ENCODE data around the gene CCL2.

CCL2 gene

GRCh38 chr17:34275881-34276280, 20.8 kb downstream of the CCL2 start:
- Histone ChIP-seq H2AK5ac (ENCODE audit: low read depth, low read length) (no peak overlapping the region), H3K27ac (replicated peaks; ENCODE audit: low read length) (no peak overlapping the region), H3K9ac (ENCODE audit: low read depth, low read length, poor library complexity) (no peak overlapping the region), H3K4me2 (ENCODE audit: insufficient read depth, low read length, poor library complexity, severe bottlenecking) (no peak overlapping the region), H2BK12ac (ENCODE audit: low read length) (no peak overlapping the region), H4K91ac (ENCODE audit: low read depth, low read length, poor library complexity) (no peak overlapping the region), H3K18ac (ENCODE audit: low read length) (no peak overlapping the region), H3K27me3 (ENCODE audit: control insufficient read depth in 3 of 3, insufficient read depth in 3 of 3, low read depth in 1 of 3, low read length in 3 of 3) (no peaks in the 10 kb centered on the region), H3K14ac (ENCODE audit: low read length) (no peak overlapping the region), H2BK120ac (ENCODE audit: low read depth, low read length) (no peak overlapping the region), H3K9me3 (replicated peaks in 1 of 2; ENCODE audit: control insufficient read depth in 2 of 2, insufficient read depth in 1 of 2, low read depth in 1 of 2, low read length in 2 of 2) (no peaks in the 10 kb centered on the region), H4K8ac (ENCODE audit: low read depth, low read length) (no peak overlapping the region), H3K4me1 (ENCODE audit: control insufficient read depth in 2 of 2, insufficient read depth in 1 of 2, low read depth in 1 of 2, low read length in 2 of 2) (peaks cover 0 to 2% of the 10 kb centered on the region in 2 donors), H3K36me3 (replicated peaks in 1 of 2; ENCODE audit: control insufficient read depth in 2 of 2, insufficient read depth in 2 of 2, low read length in 2 of 2) (no peaks in the 10 kb centered on the region), H3K4ac (ENCODE audit: low read length) (no peak overlapping the region), H3K79me1 (ENCODE audit: low read depth, low read length) (no peaks in the 10 kb centered on the region), H2BK15ac (ENCODE audit: low read length) (no peak overlapping the region), H3K23ac (ENCODE audit: low read depth, low read length, poor library complexity) (no peak overlapping the region), H2AFZ (ENCODE audit: low read length) (no peak overlapping the region), H3K4me3 (ENCODE audit: low read length in 2 of 2) (no peak overlapping the region), H2BK5ac (ENCODE audit: low read length) (no peak overlapping the region)
- no CpG with 5 or more reads among the region's 1 CpG for WGBS, 2 donors (ENCODE audit: extremely low coverage in 2 of 2, insufficient read length in 2 of 2, insufficient replicate concordance in 1 of 2)
- DNase-seq (ENCODE audit: low spot score), result no peak

GRCh38 chr17:34276826-34277225, 21.7 kb downstream of the CCL2 start:
- WGBS, 2 donors (ENCODE audit: extremely low coverage in 2 of 2, insufficient read length in 2 of 2, insufficient replicate concordance in 1 of 2), result no CpG with 5 or more reads among the region's 4 CpGs
- no peak overlapping the region for H2BK15ac ChIP-seq (ENCODE audit: low read length)
- H3K79me1 ChIP-seq (ENCODE audit: low read depth, low read length), result no peaks in the 10 kb centered on the region
- no peak overlapping the region for H2BK120ac ChIP-seq (ENCODE audit: low read depth, low read length)
- H3K36me3 ChIP-seq (replicated peaks in 1 of 2; ENCODE audit: control insufficient read depth in 2 of 2, insufficient read depth in 2 of 2, low read length in 2 of 2), result no peaks in the 10 kb centered on the region
- H3K4me2 ChIP-seq (ENCODE audit: insufficient read depth, low read length, poor library complexity, severe bottlenecking), result no peak overlapping the region
- H3K27ac ChIP-seq (replicated peaks; ENCODE audit: low read length), result no peak overlapping the region
- no peak overlapping the region for H3K4ac ChIP-seq (ENCODE audit: low read length)
- no peak overlapping the region for H3K14ac ChIP-seq (ENCODE audit: low read length)
- no peak overlapping the region for H2BK12ac ChIP-seq (ENCODE audit: low read length)
- H3K18ac ChIP-seq (ENCODE audit: low read length), result no peak overlapping the region
- no peak overlapping the region for H4K8ac ChIP-seq (ENCODE audit: low read depth, low read length)
- no peak for DNase-seq (ENCODE audit: low spot score)
- no peak overlapping the region for H2BK5ac ChIP-seq (ENCODE audit: low read length)
- H3K4me1 ChIP-seq (ENCODE audit: control insufficient read depth in 2 of 2, insufficient read depth in 1 of 2, low read depth in 1 of 2, low read length in 2 of 2), result peaks cover 0 to 2% of the 10 kb centered on the region in 2 donors
- H3K23ac ChIP-seq (ENCODE audit: low read depth, low read length, poor library complexity), result no peak overlapping the region
- H3K9me3 ChIP-seq (replicated peaks in 1 of 2; ENCODE audit: control insufficient read depth in 2 of 2, insufficient read depth in 1 of 2, low read depth in 1 of 2, low read length in 2 of 2), result no peaks in the 10 kb centered on the region
- no peaks in the 10 kb centered on the region for H3K27me3 ChIP-seq (ENCODE audit: control insufficient read depth in 3 of 3, insufficient read depth in 3 of 3, low read depth in 1 of 3, low read length in 3 of 3)
- no peak overlapping the region for H2AFZ ChIP-seq (ENCODE audit: low read length)
- no peak overlapping the region for H3K4me3 ChIP-seq (ENCODE audit: low read length in 2 of 2)
- H2AK5ac ChIP-seq (ENCODE audit: low read depth, low read length), result no peak overlapping the region
- no peak overlapping the region for H4K91ac ChIP-seq (ENCODE audit: low read depth, low read length, poor library complexity)
- no peak overlapping the region for H3K9ac ChIP-seq (ENCODE audit: low read depth, low read length, poor library complexity)

GRCh38 chr17:34283571-34283970, 28.5 kb downstream of the CCL2 start:
- no peaks in the 10 kb centered on the region for H3K27me3 ChIP-seq (ENCODE audit: control insufficient read depth in 3 of 3, insufficient read depth in 3 of 3, low read depth in 1 of 3, low read length in 3 of 3)
- no peak overlapping the region for H2AFZ ChIP-seq (ENCODE audit: low read length)
- H2AK5ac ChIP-seq (ENCODE audit: low read depth, low read length), result no peak overlapping the region
- H3K4me2 ChIP-seq (ENCODE audit: insufficient read depth, low read length, poor library complexity, severe bottlenecking), result no peak overlapping the region
- H3K9ac ChIP-seq (ENCODE audit: low read depth, low read length, poor library complexity), result no peak overlapping the region
- H3K4me1 ChIP-seq (ENCODE audit: control insufficient read depth in 2 of 2, insufficient read depth in 1 of 2, low read depth in 1 of 2, low read length in 2 of 2), result no peaks in the 10 kb centered on the region
- no peaks in the 10 kb centered on the region for H3K36me3 ChIP-seq (replicated peaks in 1 of 2; ENCODE audit: control insufficient read depth in 2 of 2, insufficient read depth in 2 of 2, low read length in 2 of 2)
- H2BK12ac ChIP-seq (ENCODE audit: low read length), result no peak overlapping the region
- no peak for DNase-seq (ENCODE audit: low spot score)
- H3K4ac ChIP-seq (ENCODE audit: low read length), result no peak overlapping the region
- H3K9me3 ChIP-seq (replicated peaks in 1 of 2; ENCODE audit: control insufficient read depth in 2 of 2, insufficient read depth in 1 of 2, low read depth in 1 of 2, low read length in 2 of 2), result no peaks in the 10 kb centered on the region
- H4K8ac ChIP-seq (ENCODE audit: low read depth, low read length), result no peak overlapping the region
- H3K14ac ChIP-seq (ENCODE audit: low read length), result no peak overlapping the region
- no peak overlapping the region for H3K4me3 ChIP-seq (ENCODE audit: low read length in 2 of 2)
- no peak overlapping the region for H3K27ac ChIP-seq (replicated peaks; ENCODE audit: low read length)
- no peak overlapping the region for H2BK5ac ChIP-seq (ENCODE audit: low read length)
- no peaks in the 10 kb centered on the region for H3K79me1 ChIP-seq (ENCODE audit: low read depth, low read length)
- H3K18ac ChIP-seq (ENCODE audit: low read length), result no peak overlapping the region
- H2BK15ac ChIP-seq (ENCODE audit: low read length), result no peak overlapping the region
- H2BK120ac ChIP-seq (ENCODE audit: low read depth, low read length), result no peak overlapping the region
- WGBS, 2 donors (ENCODE audit: extremely low coverage in 2 of 2, insufficient read length in 2 of 2, insufficient replicate concordance in 1 of 2), result no CpG with 5 or more reads among the region's 6 CpGs
- no peak overlapping the region for H4K91ac ChIP-seq (ENCODE audit: low read depth, low read length, poor library complexity)
- no peak overlapping the region for H3K23ac ChIP-seq (ENCODE audit: low read depth, low read length, poor library complexity)

- Histone ChIP-seq H3K27me3 (ENCODE audit: control insufficient read depth in 3 of 3, insufficient read depth in 3 of 3, low read depth in 1 of 3, low read length in 3 of 3) (no peaks in the 10 kb centered on the region), H4K8ac (ENCODE audit: low read depth, low read length) (no peak within 1 kb of the TSS), H3K9me3 (replicated peaks in 1 of 2; ENCODE audit: control insufficient read depth in 2 of 2, insufficient read depth in 1 of 2, low read depth in 1 of 2, low read length in 2 of 2) (no peaks in the 10 kb centered on the region), H3K4me2 (ENCODE audit: insufficient read depth, low read length, poor library complexity, severe bottlenecking) (no peak within 1 kb of the TSS), H3K9ac (ENCODE audit: low read depth, low read length, poor library complexity) (no peak within 1 kb of the TSS), H3K4ac (ENCODE audit: low read length) (no peak within 1 kb of the TSS), H3K4me1 (ENCODE audit: control insufficient read depth in 2 of 2, insufficient read depth in 1 of 2, low read depth in 1 of 2, low read length in 2 of 2) (no peaks in the 10 kb centered on the region), H3K79me1 (ENCODE audit: low read depth, low read length) (no peaks in the 10 kb centered on the region), H3K14ac (ENCODE audit: low read length) (no peak within 1 kb of the TSS), H2BK120ac (ENCODE audit: low read depth, low read length) (no peak within 1 kb of the TSS), H4K91ac (ENCODE audit: low read depth, low read length, poor library complexity) (no peak within 1 kb of the TSS), H2BK15ac (ENCODE audit: low read length) (no peak within 1 kb of the TSS), H2AK5ac (ENCODE audit: low read depth, low read length) (no peak within 1 kb of the TSS), H2BK5ac (ENCODE audit: low read length) (no peak within 1 kb of the TSS), H3K18ac (ENCODE audit: low read length) (no peak within 1 kb of the TSS), H3K27ac (replicated peaks; ENCODE audit: low read length) (no peak within 1 kb of the TSS), H3K23ac (ENCODE audit: low read depth, low read length, poor library complexity) (no peak within 1 kb of the TSS), H2AFZ (ENCODE audit: low read length) (no peak within 1 kb of the TSS), H3K36me3 (replicated peaks in 1 of 2; ENCODE audit: control insufficient read depth in 2 of 2, insufficient read depth in 2 of 2, low read length in 2 of 2) (no peaks in the 10 kb centered on the region), H2BK12ac (ENCODE audit: low read length) (no peak within 1 kb of the TSS), H3K4me3 (ENCODE audit: low read length in 2 of 2) (no peak within 1 kb of the TSS)
- no CpG with 5 or more reads among the region's 4 CpGs for WGBS, 2 donors (ENCODE audit: extremely low coverage in 2 of 2, insufficient read length in 2 of 2, insufficient replicate concordance in 1 of 2)
- DNase-seq (ENCODE audit: low spot score), result no peak
These were observed 30.3 kb downstream of the CCL2 start, which contains the start of gene CCL11 for GRCh38 chr17:34285286-34285792. Gene CCL11, plus strand, starts transcription at chr17:34285742. Its CDS starts 67 bp downstream, at chr17:34285809.

All from neuronal stem cell (in vitro differentiated cells).